ENCODE results near the gene SLIT1.

- TF ChIP-seq CTCF (IDR thresholded peaks at IDR 0.05) = no peak
- TF ChIP-seq POLR2AphosphoS5 (IDR thresholded peaks at IDR 0.05; ENCODE audit: insufficient read depth in 1 of 2, low read depth in 1 of 2) = no peak
- TF ChIP-seq POLR2A (IDR thresholded peaks at IDR 0.05) = no peak
Measured at GRCh38 chr10:97010695-97011206, 175.0 kb downstream of the SLIT1 start.
